Uterus (tissue), 2 donors: ENCODE data around the gene SPEM3.

ENCODE experiments used
- CTCF ChIP-seq, 4 experiments: fragments of 200-600 bp in 2 of 4; fragments of 450-650 bp in 2 of 4; sonication (generic) in 2 of 4; IDR thresholded peaks; one replicate each; pipeline ENCODE4 v1.5.1; 2016 to 2019; ENCODE audit warnings: antibody characterized with exemption in 4 of 4, mild to moderate bottlenecking in 2 of 4, moderate library complexity in 1 of 4
- POLR2A ChIP-seq, 2 donors: fragments of 450-650 bp; IDR thresholded peaks; one replicate each; pipeline ENCODE4 v1.6.1; 2016; ENCODE audit warnings: antibody characterized with exemption in 2 of 2, mild to moderate bottlenecking in 1 of 2, moderate library complexity in 1 of 2

- TF ChIP-seq CTCF (IDR thresholded peaks at IDR 0.05) (no peak), POLR2A (IDR thresholded peaks at IDR 0.05) (no peak)
These were observed 10.2 kb downstream of the SPEM3 start for GRCh38 chr17:7438656-7439460.
